GM12864 (cell line): ENCODE data around the gene SLC1A7.

Experiments
- DNase-seq: peaks from one replicate; pipeline ENCODE4 v3.0.0-alpha.2; 2011; ENCODE audit warnings: low read depth
- H3K4me3 ChIP-seq: 2 replicates; pipeline ENCODE4 v1.5.1; 2011; ENCODE audit warnings: mild to moderate bottlenecking, low read depth, low read length, control low read depth
- CTCF ChIP-seq: IDR thresholded peaks from 2 replicates; pipeline ENCODE4 v1.5.1; 2011; ENCODE audit warnings: low read depth, mild to moderate bottlenecking, moderate library complexity, low read length, control low read depth, inconsistent platforms; ENCODE audit errors: missing control alignments

SLC1A7 gene

GRCh38 chr1:53130878-53131589 lies 11.4 kb downstream of the SLC1A7 start:
- no peak overlapping the region for H3K4me3 ChIP-seq
- no peak for TF ChIP-seq CTCF
- no peak for DNase-seq

GRCh38 chr1:53130598-53130877 lies 11.9 kb downstream of the SLC1A7 start:
- DNase-seq, result no peak

GRCh38 chr1:53129891-53130597 lies 12.4 kb downstream of the SLC1A7 start:
- DNase-seq, result no peak
- TF ChIP-seq CTCF, result no peak
- H3K4me3 ChIP-seq, result no peak overlapping the region

More at GRCh38 chr1:53130598-53130877, 11.9 kb downstream of the SLC1A7 start:
- TF ChIP-seq CTCF, result no peak
- H3K4me3 ChIP-seq, result no peak overlapping the region

DNA sequence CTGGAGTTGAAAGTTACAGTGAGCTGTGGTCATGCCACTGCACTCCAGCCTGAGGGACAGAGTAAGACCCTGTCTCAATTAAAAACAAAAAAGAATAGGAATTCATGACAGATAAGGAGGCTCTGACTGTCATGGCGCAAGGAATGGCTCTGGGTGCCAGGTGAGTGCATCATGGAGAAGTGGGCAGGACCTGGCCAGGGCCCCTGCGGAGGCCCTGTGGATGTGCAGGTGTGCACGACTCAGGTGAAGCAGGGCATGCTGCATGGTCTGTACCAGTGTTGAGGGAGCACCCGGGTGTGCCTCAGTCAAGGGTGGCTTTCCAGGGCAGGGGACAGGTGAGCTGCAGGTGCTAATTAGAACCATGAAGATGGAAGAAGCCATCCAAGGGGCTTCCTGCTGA lies 14.0 kb downstream of the SLC1A7 start:
- TF ChIP-seq CTCF, result no peak
- no peak for DNase-seq

GRCh38 chr1:53127546-53127945 lies 14.9 kb downstream of the SLC1A7 start:
- TF ChIP-seq CTCF, result no peak
- no peak for DNase-seq
- H3K4me3 ChIP-seq, result no peak overlapping the region

More for the DNA sequence above, 14.0 kb downstream of the SLC1A7 start:
- H3K4me3 ChIP-seq, result no peak overlapping the region

DNA sequence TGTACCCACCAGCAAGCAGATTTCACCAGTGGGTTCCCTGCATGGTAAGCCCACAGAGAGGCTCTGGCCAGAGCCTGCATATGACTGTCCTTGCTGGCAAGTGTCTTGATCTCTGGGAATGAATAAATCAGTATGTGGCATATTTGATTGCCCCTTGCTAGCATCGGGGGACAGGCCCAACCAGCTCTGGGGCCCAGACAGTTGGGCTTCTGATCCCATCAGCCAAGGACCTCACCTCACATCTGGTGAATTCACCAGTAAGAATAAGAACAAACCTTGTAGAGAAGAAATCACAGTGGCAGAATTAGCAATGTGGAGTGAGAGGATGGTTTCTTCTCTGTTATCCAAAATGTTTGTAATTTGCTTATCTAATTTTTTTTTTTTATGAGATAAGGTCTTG lies 15.9 kb downstream of the SLC1A7 start:
- DNase-seq, result no peak
- TF ChIP-seq CTCF, result no peak

More for the DNA sequence above, 15.9 kb downstream of the SLC1A7 start:
- H3K4me3 ChIP-seq, result no peak overlapping the region
